ENCODE measurements around the gene SUPT4H1.

- TF ChIP-seq, protein P1, sequence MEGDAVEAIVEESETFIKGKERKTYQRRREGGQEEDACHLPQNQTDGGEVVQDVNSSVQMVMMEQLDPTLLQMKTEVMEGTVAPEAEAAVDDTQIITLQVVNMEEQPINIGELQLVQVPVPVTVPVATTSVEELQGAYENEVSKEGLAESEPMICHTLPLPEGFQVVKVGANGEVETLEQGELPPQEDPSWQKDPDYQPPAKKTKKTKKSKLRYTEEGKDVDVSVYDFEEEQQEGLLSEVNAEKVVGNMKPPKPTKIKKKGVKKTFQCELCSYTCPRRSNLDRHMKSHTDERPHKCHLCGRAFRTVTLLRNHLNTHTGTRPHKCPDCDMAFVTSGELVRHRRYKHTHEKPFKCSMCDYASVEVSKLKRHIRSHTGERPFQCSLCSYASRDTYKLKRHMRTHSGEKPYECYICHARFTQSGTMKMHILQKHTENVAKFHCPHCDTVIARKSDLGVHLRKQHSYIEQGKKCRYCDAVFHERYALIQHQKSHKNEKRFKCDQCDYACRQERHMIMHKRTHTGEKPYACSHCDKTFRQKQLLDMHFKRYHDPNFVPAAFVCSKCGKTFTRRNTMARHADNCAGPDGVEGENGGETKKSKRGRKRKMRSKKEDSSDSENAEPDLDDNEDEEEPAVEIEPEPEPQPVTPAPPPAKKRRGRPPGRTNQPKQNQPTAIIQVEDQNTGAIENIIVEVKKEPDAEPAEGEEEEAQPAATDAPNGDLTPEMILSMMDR (IDR thresholded peaks at IDR 0.05): no peak
- TF ChIP-seq POLR2A (IDR thresholded peaks at IDR 0.05): no peak
Observed at GRCh38 chr17:58382872-58383242, 30.9 kb upstream of the SUPT4H1 start.

All from thyroid gland (tissue), 4 donors.